HFF-Myc (cell line): ENCODE results near the gene USP46.

Source experiments
- DNase-seq: peaks from one replicate; pipeline ENCODE4 v3.0.0-alpha.2; 2011; ENCODE audit warnings: low read depth; ENCODE audit errors: extremely low read depth
- H3K4me3 ChIP-seq: replicated peaks from 2 replicates; pipeline ENCODE4 v1.5.1; 2011; ENCODE audit warnings: low read depth, mild to moderate bottlenecking, control low read depth, low read length
- TF ChIP-seq, protein P1 (sequence below): IDR thresholded peaks from 2 replicates; pipeline ENCODE4 v1.5.1; 2012; ENCODE audit warnings: mild to moderate bottlenecking, low read depth, low read length, control low read depth; ENCODE audit errors: missing control alignments

The USP46 gene, protein sequence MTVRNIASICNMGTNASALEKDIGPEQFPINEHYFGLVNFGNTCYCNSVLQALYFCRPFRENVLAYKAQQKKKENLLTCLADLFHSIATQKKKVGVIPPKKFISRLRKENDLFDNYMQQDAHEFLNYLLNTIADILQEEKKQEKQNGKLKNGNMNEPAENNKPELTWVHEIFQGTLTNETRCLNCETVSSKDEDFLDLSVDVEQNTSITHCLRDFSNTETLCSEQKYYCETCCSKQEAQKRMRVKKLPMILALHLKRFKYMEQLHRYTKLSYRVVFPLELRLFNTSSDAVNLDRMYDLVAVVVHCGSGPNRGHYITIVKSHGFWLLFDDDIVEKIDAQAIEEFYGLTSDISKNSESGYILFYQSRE

DNA sequence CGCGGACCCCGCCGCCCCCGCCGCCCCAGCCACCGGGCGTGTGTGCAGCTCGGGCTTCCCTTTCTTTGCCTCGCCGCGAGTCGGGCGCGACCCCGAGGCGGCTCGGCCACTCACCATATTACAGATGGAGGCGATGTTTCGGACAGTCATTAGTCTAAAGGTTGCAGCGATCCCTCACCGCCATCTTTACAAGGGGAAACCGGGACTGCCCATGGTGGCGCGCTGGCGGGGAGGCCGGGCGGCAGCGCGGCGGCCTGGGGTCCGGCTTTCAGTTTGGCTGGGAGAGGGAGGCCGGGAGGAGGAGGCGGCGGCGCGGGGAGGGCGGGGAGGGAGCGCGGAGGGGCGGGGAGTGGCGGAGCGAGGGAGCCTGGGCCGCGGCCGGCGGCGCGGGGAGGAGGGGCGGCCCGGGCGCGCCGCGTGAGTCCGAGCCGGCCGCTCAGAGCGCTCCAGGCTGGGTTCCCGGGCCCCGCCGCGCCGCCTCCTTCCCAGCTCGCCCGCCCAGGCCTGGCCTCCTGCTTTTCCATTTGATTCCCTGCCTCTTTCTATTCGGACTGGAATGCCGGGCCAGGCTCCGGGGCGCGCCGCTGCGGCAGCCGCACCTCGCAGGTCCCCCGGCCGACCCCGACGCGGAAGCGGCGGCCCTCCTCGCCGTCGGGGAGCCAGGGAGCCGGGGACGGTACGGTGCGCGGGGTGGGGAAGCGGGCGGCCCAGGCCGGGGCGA lies at the start of gene USP46:
Gene USP46 (minus strand): TSS at position 301 of the 721 bp plus-strand sequence. CDS start 151 bp downstream, at position 150.
- DNase-seq = no peak
- peak within 1 kb of the TSS; percentile 75 for H3K4me3 ChIP-seq
- TF ChIP-seq, protein P1, sequence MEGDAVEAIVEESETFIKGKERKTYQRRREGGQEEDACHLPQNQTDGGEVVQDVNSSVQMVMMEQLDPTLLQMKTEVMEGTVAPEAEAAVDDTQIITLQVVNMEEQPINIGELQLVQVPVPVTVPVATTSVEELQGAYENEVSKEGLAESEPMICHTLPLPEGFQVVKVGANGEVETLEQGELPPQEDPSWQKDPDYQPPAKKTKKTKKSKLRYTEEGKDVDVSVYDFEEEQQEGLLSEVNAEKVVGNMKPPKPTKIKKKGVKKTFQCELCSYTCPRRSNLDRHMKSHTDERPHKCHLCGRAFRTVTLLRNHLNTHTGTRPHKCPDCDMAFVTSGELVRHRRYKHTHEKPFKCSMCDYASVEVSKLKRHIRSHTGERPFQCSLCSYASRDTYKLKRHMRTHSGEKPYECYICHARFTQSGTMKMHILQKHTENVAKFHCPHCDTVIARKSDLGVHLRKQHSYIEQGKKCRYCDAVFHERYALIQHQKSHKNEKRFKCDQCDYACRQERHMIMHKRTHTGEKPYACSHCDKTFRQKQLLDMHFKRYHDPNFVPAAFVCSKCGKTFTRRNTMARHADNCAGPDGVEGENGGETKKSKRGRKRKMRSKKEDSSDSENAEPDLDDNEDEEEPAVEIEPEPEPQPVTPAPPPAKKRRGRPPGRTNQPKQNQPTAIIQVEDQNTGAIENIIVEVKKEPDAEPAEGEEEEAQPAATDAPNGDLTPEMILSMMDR = no peak

DNA sequence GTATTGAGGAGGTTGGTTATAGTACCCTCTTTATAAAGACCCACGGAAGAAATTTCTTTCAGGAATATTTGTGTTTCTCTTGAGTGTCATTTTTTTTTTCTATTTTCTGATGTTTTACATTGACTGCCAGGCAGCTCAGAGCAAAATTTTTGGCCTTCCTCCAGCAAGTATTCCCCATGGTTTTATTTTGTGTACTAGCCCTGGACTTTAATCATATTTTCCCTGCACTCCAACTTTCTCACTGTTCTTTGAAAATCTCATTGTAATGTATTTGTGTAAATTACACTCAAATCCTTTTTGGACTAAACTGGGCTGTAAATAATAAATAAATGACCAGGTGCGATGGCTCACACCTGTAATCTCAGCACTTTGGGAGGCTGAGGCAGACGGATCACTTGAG lies 45.6 kb upstream of the USP46 start:
- TF ChIP-seq, protein P1 = no peak
- H3K4me3 ChIP-seq = no peak overlapping the region
- no peak for DNase-seq

DNA sequence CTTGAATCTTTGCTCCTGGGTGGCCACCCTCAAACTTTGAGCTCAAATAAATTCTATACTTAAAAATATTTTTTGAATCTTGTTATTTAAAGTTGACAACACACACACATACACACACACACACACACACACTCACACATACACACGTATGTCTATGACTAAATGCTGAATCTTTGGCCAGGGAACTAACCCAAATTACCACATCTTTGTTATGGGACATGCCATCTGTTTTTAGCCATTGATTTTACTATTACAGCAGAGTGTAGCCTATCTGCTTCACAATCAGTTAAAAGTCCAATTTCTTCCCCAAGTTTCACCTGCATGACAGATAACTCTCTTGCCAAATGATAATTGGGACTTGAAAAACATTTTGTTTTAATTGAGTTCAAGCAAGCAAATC lies 45.0 kb upstream of the USP46 start:
- TF ChIP-seq, protein P1 = no peak
- H3K4me3 ChIP-seq = no peak overlapping the region
- DNase-seq = no peak

DNA sequence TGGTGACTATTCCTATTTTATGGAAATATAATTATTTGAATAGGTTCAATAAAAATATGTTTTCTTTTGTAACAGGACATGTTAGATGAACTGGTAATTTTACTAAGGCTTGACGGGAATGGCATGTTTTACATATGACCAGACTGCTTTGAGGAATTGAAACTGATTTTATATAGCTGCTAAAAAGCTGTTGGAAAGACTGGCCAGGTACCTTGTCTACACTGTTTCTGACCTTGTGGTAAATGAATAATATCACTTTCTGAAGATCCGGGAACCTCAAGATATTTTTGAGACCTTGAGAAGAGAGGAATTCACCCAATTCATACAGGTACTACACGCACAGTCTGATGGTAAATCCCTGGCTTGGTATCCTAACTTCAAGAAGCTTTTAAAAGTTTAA lies 42.1 kb upstream of the USP46 start:
- no peak for DNase-seq
- TF ChIP-seq, protein P1 = no peak
- no peak overlapping the region for H3K4me3 ChIP-seq

DNA sequence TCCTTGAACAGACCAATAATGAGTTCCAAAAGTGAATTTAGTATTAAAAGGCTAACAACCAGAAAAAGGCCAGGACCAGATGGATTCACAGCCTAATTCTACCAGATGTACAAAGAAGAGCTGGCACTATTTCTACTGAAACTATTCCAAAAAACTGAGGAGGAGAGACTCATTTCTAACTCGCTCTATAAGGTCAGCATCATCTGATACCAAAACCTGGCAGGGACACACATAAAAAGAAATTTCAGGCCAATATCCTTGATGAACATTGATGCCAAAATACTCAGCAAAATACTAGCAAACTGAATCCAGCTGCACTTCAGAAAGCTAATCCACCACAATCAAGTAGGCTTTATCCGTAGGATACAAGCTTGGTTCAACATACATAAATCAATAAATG lies 35.8 kb upstream of the USP46 start:
- TF ChIP-seq, protein P1 = no peak
- DNase-seq = no peak
- no peak overlapping the region for H3K4me3 ChIP-seq

DNA sequence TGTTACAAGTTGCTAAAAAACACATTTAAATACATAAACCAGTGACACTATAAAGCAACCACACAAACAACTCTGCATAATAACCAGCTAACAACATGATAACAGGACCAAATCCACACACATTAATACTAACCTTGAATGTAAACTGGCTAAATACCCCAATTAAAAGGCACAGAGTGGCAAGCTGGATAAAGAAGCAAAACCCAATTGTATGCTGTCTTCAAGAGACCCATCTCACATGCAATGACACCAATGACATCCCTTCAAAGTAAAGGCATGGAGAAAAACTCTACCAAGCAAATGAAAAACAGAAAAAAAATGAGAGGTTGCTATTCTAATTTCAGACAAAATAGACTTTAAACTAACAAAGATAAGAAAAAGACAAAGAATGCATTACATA lies 34.4 kb upstream of the USP46 start:
- H3K4me3 ChIP-seq = no peak overlapping the region
- TF ChIP-seq, protein P1 = no peak
- no peak for DNase-seq
